HG03097 (cell line): ENCODE data around the gene MET.

Source experiments
- ATAC-seq: cut with Tn5 transposase; IDR thresholded peaks from one replicate; pipeline ENCODE4 v1.9.1; 2021; ENCODE audit not compliant: unreplicated experiment, low FRiP score

Gene MET

GRCh38 chr7:116779931-116780330, 107.9 kb downstream of the MET start:
- ATAC-seq = no peak

DNA sequence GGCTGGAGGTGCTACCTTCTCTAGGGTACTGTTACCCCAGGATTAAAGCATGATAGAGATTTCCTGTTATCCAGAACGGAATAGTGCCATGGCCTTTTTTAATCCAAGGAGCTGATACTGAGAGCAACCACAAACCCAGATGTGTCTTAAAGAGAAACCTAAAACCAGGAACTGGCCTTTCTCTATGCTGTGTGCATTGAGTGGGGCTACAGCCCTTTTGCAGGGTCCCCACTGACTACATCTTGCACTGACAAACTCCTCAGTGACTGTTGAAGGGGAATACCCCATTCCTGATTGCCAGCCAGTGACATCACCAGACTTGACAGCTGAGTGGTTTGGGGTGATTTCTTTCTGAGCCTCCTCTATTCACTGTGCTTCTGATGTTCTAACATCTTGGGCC, 108.5 kb downstream of the MET start:
- no peak for ATAC-seq

DNA sequence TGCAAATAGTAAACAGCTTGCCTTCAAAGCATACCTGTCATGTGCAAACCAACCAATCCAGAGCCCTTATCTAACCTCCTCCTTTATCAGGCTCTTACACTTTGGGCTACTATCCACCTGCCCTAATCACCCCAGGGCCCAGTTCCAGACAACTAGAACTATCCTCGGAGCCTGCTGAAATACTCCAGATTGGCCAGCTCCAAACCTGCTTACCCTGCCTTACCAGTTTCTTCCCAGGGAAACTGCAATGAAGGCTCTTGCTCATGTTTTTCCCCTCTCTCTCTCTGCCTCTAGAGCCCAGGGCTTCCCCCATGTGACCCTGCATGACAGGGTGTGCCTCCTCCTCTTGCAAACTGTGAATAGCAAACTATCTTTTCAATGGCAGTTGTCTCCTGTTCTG, 109.0 kb downstream of the MET start:
- no peak for ATAC-seq

DNA sequence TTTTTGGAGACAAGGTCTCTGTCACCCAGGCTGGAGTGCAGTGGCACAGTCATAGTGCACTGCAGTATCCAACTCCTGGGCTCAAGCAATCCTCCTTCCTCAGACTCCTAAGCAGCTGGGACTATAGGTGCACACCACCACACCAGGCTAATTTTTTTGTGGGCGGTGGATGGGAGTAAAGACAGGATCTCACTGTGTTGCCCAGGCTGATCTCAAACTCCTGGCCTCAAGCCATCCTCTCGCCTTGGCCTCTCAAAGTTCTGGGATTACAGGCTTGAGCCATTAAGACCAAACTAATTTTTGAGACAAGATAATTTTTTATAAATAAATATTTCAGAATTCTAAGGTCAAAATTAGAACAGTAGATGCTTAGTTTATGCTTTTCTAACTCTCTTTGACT, 109.6 kb downstream of the MET start:
- no peak for ATAC-seq

DNA sequence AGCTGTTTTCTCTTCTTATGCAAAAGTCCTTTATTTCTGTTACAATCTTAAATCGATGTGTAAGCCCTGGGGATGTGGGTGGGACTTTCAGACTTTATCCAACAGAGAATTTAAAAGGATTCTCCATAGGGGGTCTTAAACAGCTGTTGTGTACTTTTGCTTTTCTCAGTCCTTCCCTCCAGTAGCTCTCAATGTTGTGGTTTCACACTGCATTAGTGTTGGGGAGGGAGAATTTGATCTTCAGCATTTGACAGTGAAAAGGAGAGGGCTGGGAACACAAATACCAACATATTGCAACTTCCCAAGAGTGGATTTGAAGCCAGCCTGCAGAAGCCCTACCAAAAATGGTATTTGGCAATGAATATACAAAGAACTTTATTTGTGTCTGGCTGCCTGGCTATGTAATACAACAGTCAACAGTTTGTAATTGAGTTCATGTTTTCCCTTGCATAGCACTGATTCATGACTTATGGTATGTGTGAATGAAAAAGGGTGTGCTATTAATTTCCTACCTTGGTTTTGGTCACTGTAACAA, 110.2 kb downstream of the MET start:
- ATAC-seq = no peak

DNA sequence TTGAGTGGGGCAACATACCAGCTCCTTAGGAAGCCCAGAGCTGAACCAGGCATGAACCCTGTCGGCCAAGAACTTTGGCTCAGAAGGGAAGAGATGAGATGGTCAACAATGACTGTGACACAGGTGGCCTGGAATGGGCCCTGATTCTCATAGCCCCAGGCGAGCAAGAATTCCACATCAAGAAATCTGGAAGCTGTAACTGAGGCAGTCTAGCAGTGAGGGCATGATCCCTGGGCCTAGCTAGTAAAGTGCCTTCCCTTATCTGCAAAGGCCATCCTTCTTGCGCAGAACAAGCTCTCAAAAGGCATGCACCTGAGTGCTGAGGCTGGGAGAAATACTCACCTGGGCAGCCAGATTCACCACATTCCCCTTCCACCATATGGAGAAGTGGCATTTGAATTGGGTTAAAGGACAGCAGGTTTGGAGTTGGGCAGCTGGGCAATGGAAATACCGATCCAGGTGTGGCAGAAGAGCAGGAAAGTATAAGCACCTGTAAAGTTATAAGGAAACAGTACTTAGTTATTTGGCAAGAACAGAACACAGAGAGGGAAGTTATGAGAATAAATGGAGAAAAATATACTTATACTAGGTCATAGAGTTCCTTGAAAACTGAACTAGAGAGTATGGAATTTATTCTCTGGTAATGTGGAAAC, 111.8 kb downstream of the MET start:
- no peak for ATAC-seq

- no peak for ATAC-seq
These were observed 112.7 kb downstream of the MET start for GRCh38 chr7:116784647-116785046.

DNA sequence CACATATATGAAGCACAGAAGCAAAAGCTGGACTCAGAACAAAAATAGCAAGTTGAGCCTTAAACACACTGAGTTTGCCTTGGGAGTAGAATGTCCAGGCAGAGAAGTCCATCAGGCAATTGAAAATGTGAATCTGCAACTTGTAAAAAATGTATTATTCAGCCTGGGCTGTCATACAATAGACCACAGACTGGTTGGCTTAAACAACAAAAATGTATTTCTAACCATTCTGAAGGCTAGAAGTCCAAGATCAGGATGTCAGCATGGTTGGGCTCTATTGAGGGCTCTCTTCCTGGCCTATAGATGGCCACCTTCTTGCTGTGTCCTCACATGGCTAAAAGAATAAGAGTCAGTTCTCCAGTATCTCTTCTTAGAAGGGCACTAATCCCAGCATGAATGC, 113.8 kb downstream of the MET start:
- ATAC-seq = no peak

DNA sequence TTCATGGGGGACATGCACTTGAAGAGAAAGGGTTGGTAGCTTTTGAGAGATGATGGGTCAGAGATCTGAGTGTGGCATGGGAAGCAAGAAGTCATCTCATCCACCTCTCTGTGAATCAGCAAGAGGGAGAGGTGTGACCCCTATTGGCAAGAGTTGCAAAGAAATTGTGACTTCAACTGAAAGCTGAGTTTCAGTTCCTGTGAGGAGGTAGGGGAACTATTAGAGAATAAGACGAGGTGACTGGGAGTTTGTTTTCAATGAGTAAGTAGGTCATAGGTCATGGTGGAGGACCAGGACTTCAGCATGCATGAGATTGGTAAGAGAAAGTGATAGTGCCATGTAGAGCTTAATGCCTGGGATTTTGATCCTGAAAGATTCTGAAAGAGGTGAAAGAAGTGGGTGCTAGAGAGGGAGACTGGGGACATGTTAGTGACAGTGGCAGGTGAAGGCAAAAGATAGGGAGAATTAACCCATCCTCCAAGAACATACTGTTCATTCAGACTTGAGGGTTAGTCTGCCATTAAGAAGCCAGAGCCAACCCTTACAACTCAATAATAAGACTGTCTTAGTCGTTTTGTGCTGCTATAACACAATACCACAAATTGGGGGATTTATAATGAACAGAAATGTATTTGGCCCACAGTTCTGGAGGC, 114.9 kb downstream of the MET start:
- ATAC-seq = peak; percentile 97

DNA sequence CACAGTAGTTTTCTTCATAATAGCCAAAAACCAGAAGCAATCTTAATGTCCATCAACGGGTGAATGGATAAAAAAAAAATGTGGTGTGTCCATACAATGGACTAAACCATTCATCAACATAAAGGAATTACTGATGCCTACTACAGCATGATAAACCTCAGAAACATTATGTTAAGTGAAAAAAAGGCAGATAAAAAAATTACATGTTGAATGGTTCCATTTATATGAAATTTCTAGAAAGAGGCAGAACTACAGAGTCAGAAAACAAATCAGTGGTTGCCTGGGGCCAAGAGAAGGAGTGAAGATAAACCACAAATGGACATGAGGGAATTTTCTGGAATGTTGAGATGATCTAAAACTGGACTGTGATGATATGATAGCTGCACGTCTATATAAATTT, 115.9 kb downstream of the MET start:
- no peak for ATAC-seq

DNA sequence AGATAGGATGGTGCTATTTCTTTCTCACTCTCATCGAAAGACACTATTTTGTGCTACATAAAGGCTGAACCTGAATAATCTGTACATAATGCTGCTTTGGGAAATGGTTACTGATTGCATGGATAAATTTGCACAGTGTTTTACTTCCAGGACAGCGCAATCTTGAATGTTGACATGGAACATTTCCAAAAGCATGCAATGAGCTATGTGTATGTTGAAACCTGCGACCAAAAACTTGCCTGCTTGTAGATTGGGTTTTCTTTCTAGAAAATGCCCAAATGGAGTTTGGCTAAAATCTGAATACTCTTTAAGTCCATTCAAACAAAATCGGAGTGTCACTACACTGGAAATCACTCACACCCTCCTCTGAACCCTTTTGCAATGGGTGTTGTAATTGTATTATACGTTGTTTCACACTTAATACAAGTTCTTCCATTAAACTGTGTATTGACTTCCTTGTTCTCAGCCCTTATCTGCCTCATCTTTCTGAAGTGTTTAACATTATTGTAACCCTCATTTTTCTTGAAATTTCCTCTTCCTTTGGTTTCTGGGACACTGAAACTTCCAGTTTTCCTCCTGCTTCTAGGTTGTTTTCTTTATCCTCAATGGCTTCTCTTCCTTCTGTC, 116.7 kb downstream of the MET start:
- no peak for ATAC-seq

GRCh38 chr7:116790025-116790424, 118.0 kb downstream of the MET start:
- no peak for ATAC-seq

- no peak for ATAC-seq
These were observed 120.8 kb downstream of the MET start for GRCh38 chr7:116792813-116793212.

DNA sequence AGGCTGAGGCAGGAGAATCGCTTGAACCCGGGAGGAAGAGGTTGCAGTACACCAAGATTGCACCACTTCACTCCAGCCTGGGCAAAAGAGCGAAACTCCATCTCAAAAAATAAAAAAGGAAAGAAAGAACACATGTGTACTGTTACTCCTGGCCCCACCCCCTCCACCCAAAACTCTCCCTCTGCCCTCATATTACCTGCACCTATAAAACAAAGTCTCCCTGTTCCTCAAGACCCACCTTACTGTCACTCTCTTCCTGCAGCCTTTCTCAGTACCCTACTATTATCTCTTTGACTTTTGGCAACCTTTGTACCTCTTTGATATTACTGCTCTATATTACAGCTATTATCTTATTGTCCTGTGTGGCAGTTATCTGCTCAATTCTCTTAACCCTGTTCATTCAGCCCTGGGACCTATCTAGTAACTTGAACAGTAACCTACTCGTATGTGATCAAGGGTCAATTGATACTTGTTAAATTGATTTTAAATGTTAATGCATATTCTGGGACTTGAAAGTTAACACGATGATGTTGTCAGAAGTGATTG, 121.9 kb downstream of the MET start:
- no peak for ATAC-seq

GRCh38 chr7:116796471-116796870, 124.5 kb downstream of the MET start:
- no peak for ATAC-seq

GRCh38 chr7:116797612-116798011, 125.6 kb downstream of the MET start:
- ATAC-seq = no peak

DNA sequence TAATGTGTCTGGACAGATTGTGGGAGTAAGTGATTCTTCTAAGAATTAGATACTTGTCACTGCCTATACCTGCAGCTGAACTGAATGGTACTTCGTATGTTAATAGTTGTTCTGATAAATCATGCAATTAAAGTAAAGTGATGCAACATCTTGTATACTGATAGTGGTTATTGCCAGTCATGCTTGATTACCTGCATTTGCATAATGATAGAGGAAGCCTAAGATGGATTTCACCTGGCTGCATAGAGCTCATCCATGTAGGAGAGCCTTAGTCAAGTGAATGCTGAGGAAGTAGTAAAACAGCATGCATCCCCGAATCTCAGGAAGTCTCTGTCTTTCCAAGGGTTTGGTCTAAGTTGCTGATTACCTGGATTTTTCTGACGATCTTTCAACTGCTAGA, 126.2 kb downstream of the MET start:
- ATAC-seq = no peak

DNA sequence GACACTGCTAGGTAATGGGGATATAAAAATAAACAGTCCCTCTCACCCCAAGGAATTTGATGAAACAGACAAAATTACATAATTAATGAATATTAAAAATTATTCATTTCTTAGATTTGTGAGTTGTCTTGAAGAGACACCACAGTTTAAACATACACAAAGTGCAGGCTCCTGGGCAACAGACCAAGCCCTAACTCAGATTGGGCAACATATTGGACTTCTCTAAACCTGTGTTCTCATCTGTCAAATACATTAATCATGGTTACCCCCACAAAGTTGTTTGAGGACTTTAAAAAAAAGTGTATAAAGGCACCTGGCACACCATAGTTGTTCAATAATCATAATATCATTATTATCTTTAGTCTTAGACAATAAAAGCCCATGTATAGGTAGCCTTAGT, 127.9 kb downstream of the MET start:
- ATAC-seq = no peak

- ATAC-seq = no peak
These were observed 128.6 kb downstream of the MET start for GRCh38 chr7:116800594-116800993.

- ATAC-seq = no peak
These were observed 129.2 kb downstream of the MET start for GRCh38 chr7:116801092-116801710.

GRCh38 chr7:116802144-116802745, 130.2 kb downstream of the MET start:
- ATAC-seq = no peak
